NCI-H345 treated with DMSO at 0.1 percent for 48 hours (cell line): Measurements from ENCODE around the gene ANKRD18A.
"Not testable (repeated sequence)": the region's sequence is repeated elsewhere in the genome, so short reads cannot be mapped to it uniquely, and the experiment has no call there.

ENCODE experiments used
- DNase-seq: peaks from one replicate; lab custom pipeline; 2025; ENCODE audit not compliant: unreplicated experiment; lab: John Stamatoyannopoulos, UW

Gene ANKRD18A

GRCh38 chr9:38546497-38547163, 73.8 kb downstream of the ANKRD18A start:
- DNase-seq, result not testable (repeated sequence)

GRCh38 chr9:38540535-38540934, 79.9 kb downstream of the ANKRD18A start:
- not testable (repeated sequence) for DNase-seq

- DNase-seq, result no peak
These were observed 91.1 kb downstream of the ANKRD18A start for GRCh38 chr9:38529317-38529716.

- no peak for DNase-seq
These were observed 92.9 kb downstream of the ANKRD18A start for GRCh38 chr9:38527503-38527902.

GRCh38 chr9:38526591-38526990, 93.8 kb downstream of the ANKRD18A start:
- DNase-seq, result no peak

GRCh38 chr9:38523121-38523520, 97.3 kb downstream of the ANKRD18A start:
- no peak for DNase-seq

GRCh38 chr9:38521762-38522161, 98.6 kb downstream of the ANKRD18A start:
- DNase-seq, result no peak
